Measurements from ENCODE around the gene SMIM35. TPM values are rescaled to one million over a fixed set of nuclear protein-coding genes. Genes with fewer than 3 reads are reported as not detected.

Gene SMIM35
- total RNA-seq, 1 experiment from 2014 or later, result not detected

GRCh38 chr11:118074091-118074685, 12.6 kb downstream of the SMIM35 start:
- Histone ChIP-seq H3K9me3 (ENCODE audit: low read length) (no peaks in the 10 kb centered on the region), H3K36me3 (ENCODE audit: low read depth, low read length) (no peaks in the 10 kb centered on the region), H3K9me2 (replicated peaks; ENCODE audit: low read length) (no peaks in the 10 kb centered on the region), H3K4me3 (ENCODE audit: low read length) (no peak overlapping the region), H3K27me3 (ENCODE audit: low read length) (peaks cover 53% of the 10 kb centered on the region), H3K4me2 (ENCODE audit: low read length) (no peak overlapping the region), H3K79me2 (ENCODE audit: low read length) (no peaks in the 10 kb centered on the region), H3K27ac (ENCODE audit: low read length) (no peak overlapping the region), H3K9ac (ENCODE audit: low read length) (no peak overlapping the region), H3F3A (ENCODE audit: low read length, unreplicated experiment) (no peaks in the 10 kb centered on the region), H3K4me1 (ENCODE audit: insufficient read depth, low read length) (peaks cover 11% of the 10 kb centered on the region), H4K20me1 (ENCODE audit: low read length) (no peaks in the 10 kb centered on the region), H2AFZ (ENCODE audit: low read length) (no peak overlapping the region)
- BruUV-seq (replicated peaks), result no TSS peak
- DNase-seq, result no peak
- ChIA-PET POLR2A (ENCODE audit: unreplicated experiment) (no interaction called here), CTCF (no interaction called here)
- intact Hi-C loops (cut with micrococcal nuclease), result no loop called here
- no peak for ATAC-seq
- TF ChIP-seq EZH2phosphoT487 (IDR thresholded peaks at IDR 0.05; ENCODE audit: borderline replicate concordance, low read length) (no peak), CTCF (conservative IDR thresholded peaks at IDR 0.05; ENCODE audit: low read depth, low read length) (no peak), EZH2 (IDR thresholded peaks at IDR 0.05; ENCODE audit: low read length, unreplicated experiment) (no peak)

GRCh38 chr11:118073554-118073953, 13.2 kb downstream of the SMIM35 start:
- Histone ChIP-seq H3K9me2 (replicated peaks; ENCODE audit: low read length) (no peaks in the 10 kb centered on the region), H3F3A (ENCODE audit: low read length, unreplicated experiment) (no peaks in the 10 kb centered on the region), H4K20me1 (ENCODE audit: low read length) (no peaks in the 10 kb centered on the region), H3K27me3 (ENCODE audit: low read length) (peaks cover 51% of the 10 kb centered on the region), H3K36me3 (ENCODE audit: low read depth, low read length) (no peaks in the 10 kb centered on the region), H3K79me2 (ENCODE audit: low read length) (no peaks in the 10 kb centered on the region), H3K9me3 (ENCODE audit: low read length) (no peaks in the 10 kb centered on the region), H3K27ac (ENCODE audit: low read length) (no peak overlapping the region), H3K9ac (ENCODE audit: low read length) (no peak overlapping the region), H2AFZ (ENCODE audit: low read length) (no peak overlapping the region), H3K4me1 (ENCODE audit: insufficient read depth, low read length) (peaks cover 11% of the 10 kb centered on the region), H3K4me2 (ENCODE audit: low read length) (no peak overlapping the region), H3K4me3 (ENCODE audit: low read length) (no peak overlapping the region)
- TF ChIP-seq EZH2 (IDR thresholded peaks at IDR 0.05; ENCODE audit: low read length, unreplicated experiment) (no peak), EZH2phosphoT487 (IDR thresholded peaks at IDR 0.05; ENCODE audit: borderline replicate concordance, low read length) (no peak), CTCF (conservative IDR thresholded peaks at IDR 0.05; ENCODE audit: low read depth, low read length) (no peak)
- ATAC-seq (no peak), DNase-seq (no peak)
- POLR2A ChIA-PET (ENCODE audit: unreplicated experiment), result no interaction called here
- CTCF ChIA-PET, result no interaction called here
- no TSS peak for BruUV-seq (replicated peaks)
- intact Hi-C loops (cut with micrococcal nuclease), result no loop called here

- Histone ChIP-seq H3F3A (ENCODE audit: low read length, unreplicated experiment) (no peaks in the 10 kb centered on the region), H3K79me2 (ENCODE audit: low read length) (no peaks in the 10 kb centered on the region), H3K27me3 (ENCODE audit: low read length) (peaks cover 52% of the 10 kb centered on the region), H3K4me1 (ENCODE audit: insufficient read depth, low read length) (peaks cover 3% of the 10 kb centered on the region), H3K36me3 (ENCODE audit: low read depth, low read length) (no peaks in the 10 kb centered on the region), H3K9me3 (ENCODE audit: low read length) (no peaks in the 10 kb centered on the region), H3K4me3 (ENCODE audit: low read length) (no peak overlapping the region), H3K9me2 (replicated peaks; ENCODE audit: low read length) (no peaks in the 10 kb centered on the region), H3K27ac (ENCODE audit: low read length) (no peak overlapping the region), H4K20me1 (ENCODE audit: low read length) (no peaks in the 10 kb centered on the region), H3K4me2 (ENCODE audit: low read length) (no peak overlapping the region), H2AFZ (ENCODE audit: low read length) (no peak overlapping the region), H3K9ac (ENCODE audit: low read length) (no peak overlapping the region)
- DNase-seq, result no peak
- ATAC-seq, result no peak
- BruUV-seq (replicated peaks), result no TSS peak
- CTCF ChIA-PET, result no interaction called here
- intact Hi-C loops (cut with micrococcal nuclease), result no loop called here
- TF ChIP-seq EZH2 (IDR thresholded peaks at IDR 0.05; ENCODE audit: low read length, unreplicated experiment), result no peak
- TF ChIP-seq EZH2phosphoT487 (IDR thresholded peaks at IDR 0.05; ENCODE audit: borderline replicate concordance, low read length), result no peak
- no peak for TF ChIP-seq CTCF (conservative IDR thresholded peaks at IDR 0.05; ENCODE audit: low read depth, low read length)
- POLR2A ChIA-PET (ENCODE audit: unreplicated experiment), result no interaction called here
These were observed 15.2 kb downstream of the SMIM35 start for GRCh38 chr11:118071416-118072030.

All from PC-3 (cell line).